HUDEP-2 (cell line): ENCODE results near the gene RGS6.
A peak's percentile ranks its signal among the peaks of the same experiment; 100 is the strongest.
"Not testable (repeated sequence)": the region's sequence is repeated elsewhere in the genome, so short reads cannot be mapped to it uniquely, and the experiment has no call there.

Experiments
- DNase-seq, 76 experiments: peaks; one replicate each; lab custom pipeline; 2025; ENCODE audit not compliant: unreplicated experiment in 76 of 76; lab: John Stamatoyannopoulos, UW

The RGS6 gene

DNA sequence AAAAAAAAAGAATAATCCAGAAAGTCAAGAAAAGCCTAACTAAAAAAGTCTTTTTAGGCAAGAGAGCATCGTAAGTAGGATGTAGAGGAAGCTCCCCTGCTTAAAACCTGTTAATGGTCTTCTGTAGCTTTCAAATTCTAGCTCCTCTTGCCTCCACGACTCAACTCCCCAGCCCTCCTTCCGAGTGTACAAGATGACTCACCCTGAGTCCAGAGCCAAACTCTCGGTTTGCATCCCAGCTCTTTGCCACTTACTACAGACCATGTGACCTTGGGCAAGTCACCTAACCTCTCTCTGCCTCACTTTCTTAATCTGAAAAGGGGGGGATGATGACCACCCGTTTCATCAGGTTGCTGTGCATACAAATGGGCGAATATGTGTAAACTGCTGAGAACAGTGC, 501.3 kb downstream of the RGS6 start:
- no peak for DNase-seq

DNA sequence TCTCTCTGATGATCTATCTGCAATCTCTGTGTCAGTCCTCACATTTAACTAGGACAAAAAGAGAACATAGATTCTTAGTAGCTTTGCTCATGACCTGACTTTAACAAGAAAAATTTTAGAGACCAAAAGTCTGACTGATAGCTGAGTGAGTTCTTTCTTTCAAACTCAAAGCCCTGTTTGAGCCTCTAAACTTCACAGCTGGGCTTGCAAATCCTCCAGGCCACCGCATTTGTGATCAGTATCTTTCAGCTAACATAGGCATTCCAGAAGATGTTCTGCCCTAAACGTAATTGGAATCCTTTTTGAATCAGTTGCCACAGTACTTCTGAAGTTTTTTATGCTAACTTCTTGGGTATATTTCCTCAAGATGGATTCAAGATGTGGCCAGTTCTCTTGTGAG, 502.6 kb downstream of the RGS6 start:
- no peak for DNase-seq

DNA sequence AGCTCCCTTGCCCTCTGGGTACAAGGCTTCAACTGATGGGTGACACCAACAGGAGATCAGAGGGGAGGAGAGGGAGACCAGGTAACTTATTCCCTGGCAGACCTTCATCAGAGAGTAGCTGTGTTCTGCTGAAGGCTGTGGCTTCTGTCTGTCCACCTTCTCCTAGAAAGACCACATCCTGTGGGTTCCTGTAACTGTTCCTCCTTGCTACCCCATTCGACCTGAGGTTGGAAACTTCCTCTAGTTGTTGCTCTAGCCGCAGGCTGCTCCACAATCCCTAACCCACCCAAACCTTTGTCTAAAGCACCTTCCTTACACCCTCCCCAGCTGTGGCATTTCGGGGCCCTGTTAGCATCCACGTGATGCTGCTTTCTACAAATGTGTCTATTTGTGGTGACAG, 507.5 kb downstream of the RGS6 start:
- DNase-seq: no peak

DNA sequence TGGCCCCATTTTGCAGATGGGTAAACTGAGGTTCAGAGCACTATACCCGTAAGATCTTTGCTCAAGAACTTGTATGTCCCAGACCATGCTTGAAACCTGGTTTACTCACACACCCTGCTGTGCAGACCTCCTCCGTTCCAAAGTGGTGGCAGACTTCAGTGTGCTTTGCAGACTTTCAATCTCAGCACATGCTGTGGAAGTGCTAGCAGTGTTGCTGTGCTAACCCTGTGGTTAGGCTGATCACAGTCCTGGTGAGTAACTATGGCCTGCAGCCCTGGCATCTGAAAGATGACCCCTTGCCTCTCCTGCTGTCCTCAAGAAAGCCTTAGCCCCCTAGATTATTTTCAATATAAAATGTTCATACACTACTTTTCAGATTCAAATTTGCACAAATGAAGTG, 511.0 kb downstream of the RGS6 start:
- no peak for DNase-seq

DNA sequence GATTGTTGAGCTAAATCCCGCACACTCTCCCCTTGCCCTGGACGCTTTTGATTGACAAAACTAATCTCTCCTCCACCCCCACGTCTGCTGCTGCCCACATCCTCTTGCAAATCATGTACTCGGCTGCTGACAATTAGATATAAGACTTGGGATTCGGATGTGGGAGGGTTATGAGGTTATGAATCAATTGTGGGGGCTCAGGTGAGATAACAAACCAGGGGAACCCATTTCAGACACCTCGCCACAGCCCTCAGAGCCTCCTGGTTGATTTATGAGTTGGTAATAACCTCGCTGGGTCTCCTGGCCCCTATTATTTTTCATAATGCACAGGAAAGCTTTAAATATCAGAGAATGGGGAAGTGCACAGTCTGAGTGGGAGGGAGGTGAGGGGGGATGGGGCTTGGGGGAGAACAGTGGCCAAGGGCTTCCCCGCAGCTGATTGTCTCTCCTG, 511.8 kb downstream of the RGS6 start:
- DNase-seq: peak in 1 of 76 experiments; percentile 21

DNA sequence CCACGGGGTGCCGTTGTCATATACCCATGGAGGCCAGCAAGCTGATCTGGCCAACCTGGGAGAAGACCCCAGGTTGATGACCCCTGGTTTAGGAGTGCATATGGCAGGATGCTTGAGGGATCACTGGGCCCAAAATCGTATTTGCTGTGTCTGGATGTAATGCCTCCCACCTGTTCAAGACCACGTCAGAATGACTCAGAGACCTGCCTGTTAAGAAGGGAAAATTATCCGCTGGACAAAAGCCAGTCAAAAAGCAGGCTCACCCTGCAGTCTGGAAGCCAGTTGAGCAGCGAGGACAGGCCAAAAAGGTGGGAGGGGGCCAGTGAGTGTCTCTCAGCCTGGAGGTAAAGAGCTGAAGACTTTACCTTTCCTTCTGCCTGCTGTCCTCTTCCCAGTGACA, 512.5 kb downstream of the RGS6 start:
- no peak for DNase-seq

DNA sequence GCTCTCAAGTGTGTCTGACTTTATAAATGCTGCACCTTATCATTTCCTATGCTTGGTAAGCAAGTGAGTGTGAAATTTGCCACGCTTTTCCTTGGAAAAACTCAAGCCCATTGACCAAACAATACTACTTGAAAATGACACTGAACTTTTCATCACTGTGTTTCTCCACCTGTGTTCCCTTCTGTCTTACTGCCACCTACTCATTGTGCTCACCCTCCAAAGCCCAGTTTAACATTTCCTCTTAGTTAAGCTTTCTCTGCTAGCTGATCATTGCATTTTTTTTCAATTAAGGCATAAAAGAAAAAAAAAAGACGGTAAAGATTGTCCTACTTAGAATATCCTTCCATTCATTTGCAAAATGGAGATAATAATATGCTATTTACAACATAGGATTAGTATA, 516.0 kb downstream of the RGS6 start:
- no peak for DNase-seq

DNA sequence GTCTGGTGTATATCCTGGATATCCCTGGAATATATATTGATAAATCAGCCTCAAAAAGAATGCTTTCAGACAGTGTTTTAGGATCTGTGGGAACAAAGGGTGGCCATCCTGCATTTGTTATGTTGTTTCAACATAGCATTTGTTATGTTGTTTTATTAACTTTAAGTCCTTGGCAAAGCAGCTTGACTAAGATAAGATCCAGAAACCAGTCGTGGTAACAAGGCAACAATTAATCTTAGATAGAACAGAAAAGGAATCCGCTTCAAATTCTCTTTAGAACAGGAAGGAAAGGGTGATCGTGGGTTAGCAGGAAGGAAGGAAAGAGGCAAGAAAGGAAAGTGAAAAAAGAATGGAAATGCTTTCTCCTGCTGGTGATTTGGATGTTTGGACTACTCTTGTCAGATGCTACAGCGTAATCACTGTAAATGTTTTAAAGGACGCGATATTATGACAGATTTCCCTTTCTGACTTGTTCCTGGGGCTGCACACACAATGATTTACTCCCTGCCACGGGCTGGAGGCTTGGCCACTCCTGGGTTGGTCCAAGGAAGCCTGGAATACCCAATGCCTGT, 518.3 kb downstream of the RGS6 start:
- DNase-seq: no peak

DNA sequence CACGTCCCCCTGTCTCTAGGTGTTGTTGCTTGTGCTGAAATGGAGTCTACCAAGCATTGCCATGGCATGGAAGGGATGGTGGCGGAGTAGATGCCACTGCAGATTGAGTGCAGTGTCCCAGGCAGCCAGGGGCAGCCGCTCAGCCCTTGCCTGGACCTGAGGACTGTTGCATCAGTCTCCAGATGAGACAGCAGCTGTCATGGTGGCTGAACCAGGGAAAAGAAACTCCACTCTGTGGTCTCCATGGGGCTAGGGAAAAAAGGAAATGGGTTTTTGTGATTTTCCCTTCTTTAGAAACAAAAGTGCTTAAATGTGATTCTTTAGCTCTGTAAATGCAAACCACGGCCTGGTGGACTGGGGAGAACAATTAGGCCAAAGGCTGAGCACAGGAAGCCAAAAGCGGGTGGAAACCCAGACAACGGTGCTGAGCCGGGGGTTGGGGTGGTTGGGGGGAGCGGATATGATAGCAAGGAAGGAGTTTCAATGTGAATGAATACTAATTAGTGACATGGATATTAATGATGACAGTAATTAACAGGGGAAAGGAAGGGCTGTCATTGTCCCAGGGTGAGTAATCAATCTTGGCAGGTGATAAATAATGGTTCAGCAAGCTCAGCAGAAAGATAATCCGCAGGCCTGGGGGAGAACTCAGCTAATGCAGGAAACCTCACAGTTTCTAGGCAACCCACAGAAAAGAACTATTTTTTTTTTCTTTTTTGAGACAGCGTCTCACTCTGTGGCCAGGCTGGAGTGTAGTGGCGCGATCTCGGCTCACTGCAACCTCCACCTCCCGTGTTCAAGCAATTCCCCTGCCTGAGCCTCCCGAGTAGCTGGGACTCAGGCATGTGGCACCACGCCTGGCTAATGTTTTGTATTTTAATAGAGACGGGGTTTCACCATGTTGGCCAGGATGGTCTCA, 519.1 kb downstream of the RGS6 start:
- no peak for DNase-seq

DNA sequence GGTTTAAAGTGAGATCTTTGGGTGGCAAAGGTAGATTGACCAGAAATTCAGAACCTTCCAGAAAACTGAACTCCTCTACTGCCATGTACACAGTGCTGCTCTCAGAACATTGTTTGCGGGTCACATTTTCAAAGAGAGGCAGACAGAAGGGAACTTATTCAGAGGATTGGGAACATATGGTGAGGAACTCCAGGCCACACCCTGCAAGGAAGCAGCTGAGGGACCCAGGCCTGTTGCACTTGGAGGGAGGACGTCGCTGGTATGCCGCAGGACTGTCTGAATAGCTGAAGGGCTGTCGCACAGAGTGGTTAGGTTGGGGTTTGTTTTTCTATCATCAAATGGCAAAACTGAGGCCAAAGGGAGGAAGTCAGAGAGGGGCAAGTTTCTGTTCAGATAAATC, 520.5 kb downstream of the RGS6 start:
- no peak for DNase-seq

DNA sequence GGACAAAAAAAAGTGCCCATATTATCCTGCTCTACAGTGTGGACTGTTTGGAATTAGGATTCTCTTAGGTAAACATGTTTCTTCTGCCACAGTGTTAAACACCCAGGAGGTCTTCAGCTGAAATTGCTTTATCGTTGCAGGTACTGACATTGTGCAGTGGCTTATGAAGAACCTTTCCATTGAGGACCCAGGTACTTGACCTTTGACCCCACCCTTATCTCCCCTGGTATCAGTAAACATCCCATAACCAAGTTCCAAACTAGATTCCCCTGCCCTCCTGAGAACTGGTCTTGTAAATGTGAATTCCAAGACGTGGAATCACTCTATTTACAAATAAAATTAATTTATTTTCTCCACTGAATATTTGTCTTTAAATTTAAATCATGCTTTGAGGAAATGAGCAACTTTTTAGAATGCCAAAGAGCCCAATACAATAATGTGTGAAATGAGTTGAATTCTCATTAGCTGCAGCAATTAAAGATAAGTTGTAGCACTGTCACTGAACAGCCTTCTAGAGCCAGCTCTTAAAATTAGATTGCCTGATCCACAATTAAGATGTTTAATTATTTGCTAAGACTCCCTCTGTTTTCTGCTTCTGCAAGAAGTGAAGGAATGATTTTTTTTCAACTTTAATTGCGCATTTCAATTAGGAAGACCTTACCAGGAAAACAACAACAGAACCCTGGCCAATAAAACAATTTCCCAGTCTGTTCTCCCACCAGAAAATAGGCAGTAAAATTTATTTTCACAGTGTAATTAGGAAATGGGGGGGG, 522.3 kb downstream of the RGS6 start:
- no peak for DNase-seq

DNA sequence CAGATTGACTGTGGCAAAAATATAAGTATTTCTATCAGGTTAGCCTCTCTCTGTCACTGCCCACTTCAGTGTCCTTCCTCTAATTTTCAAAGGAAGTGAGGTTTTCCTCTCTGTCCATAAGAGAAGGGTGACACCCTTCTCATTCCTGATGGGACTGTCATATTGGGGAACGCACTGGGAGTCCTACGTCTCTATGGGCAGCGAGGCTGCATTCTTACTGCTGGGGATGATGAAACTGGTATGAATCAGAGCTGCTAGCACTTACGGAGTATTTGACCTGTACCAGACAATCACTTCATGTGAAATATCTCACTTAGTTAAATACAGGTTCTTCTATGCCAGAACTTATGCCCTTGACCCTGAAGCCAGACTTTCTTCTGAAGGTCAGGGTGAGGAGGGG, 525.4 kb downstream of the RGS6 start:
- no peak for DNase-seq

DNA sequence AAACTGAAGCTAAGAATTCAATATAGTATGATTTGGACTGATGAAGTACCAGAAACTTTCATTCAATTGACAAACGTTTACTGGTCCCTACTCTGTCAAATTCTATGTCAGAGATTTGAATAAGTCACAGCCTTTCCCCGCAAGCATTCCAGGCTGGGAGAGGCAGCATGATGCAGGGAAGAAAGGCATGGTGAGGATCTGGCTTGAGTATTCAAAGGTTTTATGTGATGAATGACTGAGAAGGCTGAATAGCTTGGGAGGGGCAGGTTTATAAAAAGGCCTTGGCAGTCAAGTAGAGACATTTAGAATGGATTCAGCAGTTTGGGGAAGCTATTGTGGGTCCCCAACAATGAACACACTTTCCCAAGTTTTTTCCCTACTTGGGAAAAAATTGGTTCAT, 529.8 kb downstream of the RGS6 start:
- no peak for DNase-seq

DNA sequence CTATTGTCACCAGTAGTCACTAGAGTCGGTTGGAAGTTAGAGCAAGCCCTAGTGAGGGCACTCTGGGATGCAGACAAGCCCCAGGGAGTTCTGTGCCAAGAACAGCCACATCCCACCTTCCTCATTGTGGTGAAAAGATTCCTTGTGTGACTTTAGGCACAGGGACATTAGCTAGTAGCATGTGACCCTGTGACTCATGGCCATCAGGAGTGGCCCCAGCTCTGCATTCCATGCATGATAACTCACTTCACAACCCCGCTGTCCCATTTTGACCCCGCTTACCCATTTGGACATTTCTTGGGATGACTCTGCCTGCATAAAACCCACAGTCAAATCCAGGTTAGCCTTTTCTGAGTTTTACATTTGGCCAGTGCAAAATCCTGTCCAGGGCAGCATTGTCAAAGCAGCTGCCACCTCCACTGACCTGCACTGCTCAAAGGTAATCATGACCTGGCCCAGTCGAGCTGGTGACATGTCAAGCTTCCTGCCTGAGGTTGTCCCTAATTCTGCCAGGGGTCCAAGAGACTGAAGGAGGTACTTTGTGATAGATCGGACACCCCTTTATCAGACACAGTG, 531.1 kb downstream of the RGS6 start:
- DNase-seq: no peak

DNA sequence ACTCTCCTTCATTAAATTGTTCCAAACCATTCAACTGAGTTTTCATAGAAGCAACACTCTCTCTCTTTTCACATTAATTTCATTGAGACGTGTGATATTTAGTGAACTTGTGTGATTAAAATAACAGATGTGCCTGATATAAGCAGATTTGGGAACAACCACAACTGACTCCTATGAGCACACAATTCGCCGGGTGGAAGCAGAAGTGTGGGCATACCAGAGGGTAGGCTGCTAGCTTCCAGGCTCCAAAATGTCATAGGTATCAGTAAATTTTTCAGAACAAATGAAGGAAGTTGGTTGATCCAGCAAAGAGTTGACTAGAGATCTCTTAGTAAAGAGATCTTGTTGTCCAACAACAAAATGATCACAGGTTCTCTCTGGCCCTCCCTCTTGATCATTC, 532.0 kb downstream of the RGS6 start:
- no peak for DNase-seq

DNA sequence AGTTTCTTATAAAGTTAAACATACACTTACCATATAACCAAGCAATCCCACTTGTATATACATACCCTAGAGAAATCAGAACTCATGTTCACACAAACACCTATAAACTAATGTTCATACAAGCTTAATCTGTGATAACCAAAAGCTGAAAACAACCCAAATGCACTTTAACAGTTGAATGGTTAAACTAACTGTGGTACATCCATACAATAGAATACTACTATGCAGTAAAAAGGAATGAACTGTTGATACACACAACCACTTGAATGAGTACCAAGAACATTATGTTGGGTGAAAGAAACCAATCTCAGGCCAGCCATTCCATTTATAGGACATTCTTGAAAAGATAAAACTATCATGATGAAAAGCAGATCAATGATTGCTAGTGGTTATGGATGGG, 534.1 kb downstream of the RGS6 start:
- no peak for DNase-seq

DNA sequence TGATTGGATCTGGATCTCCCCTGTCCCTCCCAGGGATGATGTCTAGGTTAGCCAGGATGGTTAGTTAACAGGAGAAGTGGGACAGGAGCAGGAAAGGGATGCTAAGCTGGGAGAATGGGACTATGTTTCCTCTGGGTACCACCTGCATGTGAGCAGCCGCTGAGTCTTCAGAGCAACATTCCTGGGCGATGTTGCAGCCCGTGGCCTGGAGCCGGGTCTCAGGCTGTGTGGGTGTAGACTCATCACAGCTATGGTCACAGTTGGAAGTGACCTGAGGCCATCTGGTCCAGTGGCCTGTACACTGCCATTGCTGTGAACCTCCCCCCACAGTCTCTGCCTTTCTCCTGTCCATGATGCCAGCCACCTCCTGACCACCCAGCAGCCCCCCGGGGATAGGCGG, 539.1 kb downstream of the RGS6 start:
- no peak for DNase-seq

DNA sequence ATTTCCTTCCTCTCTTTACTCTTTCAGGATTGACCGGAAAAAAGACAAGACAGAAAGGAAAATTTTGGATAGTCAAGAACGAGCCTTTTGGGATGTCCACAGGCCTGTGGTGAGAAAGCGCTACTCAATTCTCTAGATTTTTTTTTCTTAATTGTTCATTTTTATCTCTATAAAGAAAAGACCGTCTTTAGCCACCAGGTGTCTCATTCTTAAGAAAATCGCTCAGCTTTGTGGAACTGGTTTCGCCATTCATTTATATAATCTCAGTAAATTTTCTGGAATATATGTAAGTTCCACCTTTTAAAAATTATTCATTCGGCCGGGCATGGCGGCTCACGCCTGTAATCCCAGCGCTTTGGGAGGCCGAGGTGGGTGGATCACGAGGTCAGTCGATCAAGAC, 540.6 kb downstream of the RGS6 start:
- DNase-seq: no peak

DNA sequence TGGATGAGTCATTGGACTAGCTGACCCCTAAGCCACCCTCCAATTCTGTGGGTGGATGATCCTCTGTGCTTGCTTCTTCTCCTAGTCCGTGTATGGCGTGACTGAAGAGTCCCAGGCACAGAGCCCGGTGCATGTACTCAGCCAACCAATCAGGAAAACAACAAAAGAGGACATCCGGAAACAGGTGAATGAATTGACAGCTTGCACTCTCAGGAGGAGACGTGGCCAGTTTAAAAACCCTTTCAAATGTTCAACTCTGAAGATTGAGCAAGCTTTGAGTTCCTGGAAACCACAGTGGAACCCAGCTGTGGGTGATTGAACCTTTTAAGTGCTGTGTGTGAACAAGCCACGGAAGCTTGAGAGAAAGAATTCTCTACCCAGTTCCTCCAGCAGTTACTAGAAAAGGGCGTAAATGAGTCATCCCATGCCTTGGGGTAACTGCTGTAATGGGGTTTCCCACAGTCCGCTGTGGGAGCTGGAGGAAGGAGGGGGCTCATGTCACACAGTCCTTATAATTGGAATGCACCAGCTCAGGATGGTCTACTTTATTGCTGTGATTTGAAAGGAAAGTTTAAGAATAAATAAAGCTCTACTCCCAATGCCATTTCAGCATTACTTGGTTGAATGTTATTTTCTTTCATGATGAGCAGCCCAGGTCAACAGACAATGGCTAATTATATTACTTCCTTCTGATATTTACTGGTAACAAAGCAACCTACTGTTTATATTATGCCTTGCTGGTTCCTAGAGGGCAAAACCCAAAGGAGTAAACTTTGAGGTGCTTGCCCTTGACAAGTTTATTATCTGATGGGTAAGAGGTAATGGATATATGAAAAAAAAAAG, 544.6 kb downstream of the RGS6 start:
- DNase-seq: no peak

DNA sequence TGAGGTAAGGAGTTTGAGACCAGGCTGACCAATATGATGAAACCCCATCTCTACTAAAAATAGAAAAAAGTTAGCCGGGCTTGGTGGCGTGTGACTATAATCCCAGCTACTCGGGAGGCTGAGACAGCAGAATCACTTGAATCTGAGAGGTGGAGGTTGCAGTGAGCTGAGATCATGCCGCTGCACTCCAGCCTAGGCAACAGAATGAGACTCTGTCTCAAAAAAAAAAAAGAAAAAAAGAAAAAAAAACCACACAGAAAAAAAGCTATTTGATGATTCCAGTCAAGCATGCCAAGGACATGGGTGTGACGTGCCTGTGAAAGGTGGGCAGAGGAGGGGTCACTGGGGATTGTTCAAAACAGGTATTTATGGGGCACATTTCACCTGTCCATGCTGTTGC, 545.3 kb downstream of the RGS6 start:
- not testable (repeated sequence) for DNase-seq
